8988T (cell line): Measurements from ENCODE around the gene FZD2.
"Not testable (repeated sequence)": the region's sequence is repeated elsewhere in the genome, so short reads cannot be mapped to it uniquely, and the experiment has no call there.

Experiments
- DNase-seq: peaks from one replicate; pipeline ENCODE4 v3.0.0; 2011

Gene FZD2

GRCh38 chr17:44578947-44579346 lies 21.7 kb downstream of the FZD2 start:
- no peak for DNase-seq

- peak; percentile 55 for DNase-seq
Observed at GRCh38 chr17:44581868-44582267, 24.6 kb downstream of the FZD2 start.

DNA sequence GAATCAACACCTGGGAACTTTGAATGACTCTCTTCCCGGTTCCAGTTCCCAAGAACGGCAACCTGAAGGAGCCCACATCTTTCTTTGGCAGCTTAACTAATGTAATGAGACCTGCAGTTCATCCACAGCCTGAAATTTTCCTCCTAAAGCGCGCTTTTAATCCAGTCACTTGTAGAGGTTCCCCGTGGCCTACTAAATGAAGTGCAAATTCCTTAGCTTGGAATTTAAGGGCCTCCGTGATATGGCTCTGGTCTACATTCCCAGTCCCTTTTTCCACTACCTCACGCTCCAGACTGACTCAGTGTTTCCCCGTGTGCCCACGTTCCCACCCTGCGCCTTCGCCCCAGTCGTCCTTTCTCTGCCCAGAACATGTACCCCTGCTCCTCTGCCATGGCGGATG lies 27.2 kb downstream of the FZD2 start:
- no peak for DNase-seq

- DNase-seq, result no peak
Observed at GRCh38 chr17:44585315-44585714, 28.0 kb downstream of the FZD2 start.

- DNase-seq, result peak; percentile 50
Observed at GRCh38 chr17:44587339-44587738, 30.1 kb downstream of the FZD2 start.

GRCh38 chr17:44589316-44590071 lies 32.2 kb downstream of the FZD2 start:
- no peak for DNase-seq

- DNase-seq, result not testable (repeated sequence)
Observed at GRCh38 chr17:44590072-44590462, 32.8 kb downstream of the FZD2 start.

DNA sequence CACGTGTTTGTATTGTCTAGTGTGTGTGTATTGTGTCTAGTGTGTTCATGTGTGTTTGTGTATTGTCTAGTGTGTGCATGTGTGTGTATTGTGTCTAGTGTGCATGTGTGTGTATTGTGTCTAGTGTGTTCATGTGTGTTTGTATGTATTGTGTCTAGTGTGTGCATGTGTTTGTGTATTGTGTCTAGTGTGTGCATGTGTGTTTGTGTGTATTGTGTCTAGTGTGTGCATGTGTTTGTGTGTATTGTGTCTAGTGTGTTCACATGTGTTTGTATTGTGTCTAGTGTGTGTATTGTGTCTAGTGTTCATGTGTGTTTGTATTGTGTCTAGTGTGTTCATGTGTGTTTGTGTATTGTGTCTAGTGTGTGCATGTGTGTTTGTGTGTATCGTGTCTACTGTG lies 33.5 kb downstream of the FZD2 start:
- DNase-seq, result not testable (repeated sequence)

- no peak for DNase-seq
Observed at GRCh38 chr17:44591206-44591605, 33.9 kb downstream of the FZD2 start.

- DNase-seq, result no peak
Observed at GRCh38 chr17:44593156-44593555, 35.9 kb downstream of the FZD2 start.

GRCh38 chr17:44595216-44595775 lies 38.0 kb downstream of the FZD2 start:
- DNase-seq, result no peak

GRCh38 chr17:44598329-44598728 lies 41.0 kb downstream of the FZD2 start:
- no peak for DNase-seq

GRCh38 chr17:44598932-44599297 lies 41.6 kb downstream of the FZD2 start:
- no peak for DNase-seq

DNA sequence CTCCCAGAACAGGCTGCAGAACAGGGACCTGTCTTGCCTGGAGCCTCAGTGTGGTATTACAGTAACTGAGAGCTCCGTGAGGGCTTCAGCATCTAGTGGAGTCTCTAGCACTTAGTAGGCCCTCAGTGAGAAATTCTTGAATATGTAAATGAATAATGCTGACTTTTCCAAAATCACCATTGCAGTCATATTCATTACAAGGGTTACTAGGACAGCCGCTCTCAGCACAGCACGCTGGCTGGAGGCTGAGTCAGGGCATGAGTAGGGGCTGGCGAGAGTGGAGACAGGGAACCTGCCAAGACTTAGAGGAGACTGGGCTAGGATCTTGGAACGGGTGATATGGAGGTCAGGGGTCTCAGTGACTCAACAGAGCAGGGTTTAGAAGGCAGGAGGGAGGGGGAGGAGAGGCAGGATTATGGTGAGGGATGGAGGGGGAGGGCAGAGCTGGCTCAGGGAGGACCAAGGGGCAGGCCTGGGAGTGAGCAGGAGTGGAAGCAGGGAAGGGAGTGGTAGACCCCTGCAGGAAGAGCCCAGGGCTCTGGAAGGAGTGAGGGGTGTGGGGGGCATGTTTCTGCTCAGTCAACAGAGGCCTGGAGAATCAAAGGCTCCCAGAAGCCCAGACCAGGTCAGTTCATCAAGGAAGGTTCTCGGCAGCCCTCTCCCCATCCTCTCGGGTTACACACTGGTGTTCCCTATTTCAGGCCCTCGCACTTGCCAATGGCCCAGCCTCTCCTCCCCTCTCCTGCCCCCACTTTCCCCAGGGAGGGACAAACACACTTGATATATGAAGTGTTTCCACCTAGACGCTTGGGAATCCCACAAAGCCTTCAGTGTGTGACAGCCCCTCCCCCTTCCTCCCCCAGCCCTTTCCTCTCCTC lies 42.3 kb downstream of the FZD2 start:
- no peak for DNase-seq

GRCh38 chr17:44601539-44601938 lies 44.3 kb downstream of the FZD2 start:
- no peak for DNase-seq

- DNase-seq, result no peak
Observed at GRCh38 chr17:44601973-44602372, 44.7 kb downstream of the FZD2 start.

- no peak for DNase-seq
Observed at GRCh38 chr17:44602390-44602789, 45.1 kb downstream of the FZD2 start.

DNA sequence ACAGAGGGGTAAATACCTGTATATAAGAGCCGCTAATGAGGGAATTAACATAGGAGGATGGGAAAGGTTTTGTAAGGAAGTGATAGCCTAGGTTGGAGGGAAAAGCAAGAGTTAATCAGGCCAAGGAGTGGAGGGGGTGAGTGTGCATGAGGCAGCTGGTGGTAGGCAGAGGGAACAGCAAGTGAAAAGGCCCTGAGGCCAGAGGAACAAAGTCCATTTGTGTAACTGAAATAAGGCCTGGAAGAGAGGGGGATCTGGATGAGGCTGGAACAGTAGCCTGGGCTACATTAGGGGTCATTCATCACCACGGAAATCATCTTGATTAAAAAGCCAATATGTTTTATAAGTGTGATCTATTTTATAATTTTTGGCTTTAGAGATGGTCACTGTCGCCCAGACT lies 45.7 kb downstream of the FZD2 start:
- no peak for DNase-seq

- DNase-seq, result no peak
Observed at GRCh38 chr17:44604116-44604761, 47.0 kb downstream of the FZD2 start.

DNA sequence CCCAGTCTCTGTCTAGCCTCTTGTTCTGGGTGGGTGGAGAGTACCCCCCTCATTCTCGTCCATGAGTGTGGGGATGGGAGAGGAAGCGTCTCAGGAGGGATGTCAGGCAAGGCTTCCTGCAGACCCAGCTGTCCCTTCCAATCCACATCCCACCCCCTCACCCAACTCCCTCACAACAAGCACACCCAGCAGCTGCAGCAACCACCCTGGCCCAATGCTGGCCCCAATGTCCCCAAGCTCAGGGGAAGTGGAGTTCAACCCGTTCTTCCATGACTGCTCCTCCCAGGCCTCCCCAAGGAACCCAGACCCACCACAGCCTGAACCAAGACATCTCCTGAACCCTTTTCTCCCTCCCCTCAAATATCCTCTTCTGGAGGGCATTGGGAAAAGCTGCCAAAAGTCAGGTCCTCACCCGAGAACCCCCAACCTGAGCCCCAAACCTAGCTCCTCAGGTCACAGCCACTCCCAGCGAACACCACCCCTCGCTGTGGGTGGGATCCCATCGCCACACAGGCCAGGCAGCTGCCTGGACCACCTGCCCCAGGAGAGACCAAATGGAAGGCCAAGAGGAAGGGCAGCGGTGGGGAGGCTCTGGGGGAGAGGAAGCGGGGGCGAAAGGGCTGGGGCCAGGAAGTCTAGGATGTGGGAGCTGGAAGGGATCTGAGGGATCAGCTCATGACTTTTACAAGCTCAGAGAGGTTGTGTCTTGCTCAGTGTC lies 47.6 kb downstream of the FZD2 start:
- no peak for DNase-seq

- DNase-seq, result no peak
Observed at GRCh38 chr17:44606658-44607057, 49.4 kb downstream of the FZD2 start.

DNA sequence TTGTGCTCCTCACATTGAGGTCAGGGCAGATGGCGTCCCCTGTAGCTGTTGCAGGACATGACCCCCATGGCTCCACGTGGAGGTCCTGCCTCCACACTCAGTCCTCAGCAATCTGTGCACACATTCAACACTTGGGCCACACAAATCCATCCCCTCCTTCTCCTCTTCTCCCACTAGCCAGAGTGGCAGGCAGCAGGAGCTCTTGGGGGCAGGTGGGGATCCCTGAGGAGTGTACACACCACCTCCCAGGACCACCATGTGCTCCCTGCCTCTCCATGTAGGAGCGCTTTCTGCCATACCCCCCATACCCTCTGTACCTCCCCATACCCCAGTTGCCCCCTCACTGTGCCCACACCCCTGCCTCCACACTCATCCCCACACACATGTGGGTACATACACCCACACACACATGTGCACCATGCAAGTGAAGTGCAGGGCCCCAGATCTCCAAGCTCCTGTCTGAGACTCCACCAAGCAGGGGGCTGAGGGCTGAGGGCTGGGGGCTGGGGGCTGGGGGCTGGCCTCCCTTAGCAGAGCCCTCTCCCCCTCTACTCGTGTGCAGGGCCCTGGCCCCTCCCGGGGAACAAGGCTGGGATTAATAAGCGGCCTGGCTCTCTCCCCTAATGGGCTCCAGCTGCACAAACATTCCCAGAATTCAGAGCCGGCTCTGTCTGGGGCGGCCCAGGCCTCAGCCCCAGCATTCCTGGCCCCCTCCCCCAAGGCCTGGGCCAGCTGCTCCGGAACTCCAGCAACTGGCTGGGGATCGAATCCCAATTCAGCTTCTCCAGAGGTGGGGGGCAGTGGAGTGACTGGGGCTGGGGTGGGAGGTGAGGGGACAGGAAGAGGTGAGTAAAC lies 50.8 kb downstream of the FZD2 start:
- no peak for DNase-seq
